ENCODE results near the gene HOXB3.

HOXB3 gene

GRCh38 chr17:48613862-48614694, 24.0 kb upstream of the HOXB3 start:
- DNase-seq (ENCODE audit: low read depth in 2 of 2, low spot score in 1 of 2): no peak

GRCh38 chr17:48612854-48613691, 23.0 kb upstream of the HOXB3 start:
- DNase-seq (ENCODE audit: low read depth in 2 of 2, low spot score in 1 of 2): no peak

GRCh38 chr17:48612456-48612853, 22.4 kb upstream of the HOXB3 start:
- no peak for DNase-seq (ENCODE audit: low read depth in 2 of 2, low spot score in 1 of 2)

- no peak for DNase-seq (ENCODE audit: low read depth in 2 of 2, low spot score in 1 of 2)
Measured at GRCh38 chr17:48611681-48612455, 21.8 kb upstream of the HOXB3 start.

GRCh38 chr17:48611213-48611612, 21.2 kb upstream of the HOXB3 start:
- DNase-seq (ENCODE audit: low read depth in 2 of 2, low spot score in 1 of 2): no peak

GRCh38 chr17:48610282-48611211, 20.5 kb upstream of the HOXB3 start, which contains the start of gene HOXB7:
Gene HOXB7, minus strand, starts transcription at chr17:48611017. Its CDS starts 99 bp downstream, at chr17:48610918.
- DNase-seq (ENCODE audit: low read depth in 2 of 2, low spot score in 1 of 2): no peak

GRCh38 chr17:48609759-48610281, 19.8 kb upstream of the HOXB3 start:
- DNase-seq (ENCODE audit: low read depth in 2 of 2, low spot score in 1 of 2): no peak

- no peak for DNase-seq (ENCODE audit: low read depth in 2 of 2, low spot score in 1 of 2)
Measured at GRCh38 chr17:48609033-48609432, 19.0 kb upstream of the HOXB3 start.

- DNase-seq (ENCODE audit: low read depth in 2 of 2, low spot score in 1 of 2): no peak
Measured at GRCh38 chr17:48608494-48608834, 18.4 kb upstream of the HOXB3 start.

GRCh38 chr17:48606892-48607614, 17.0 kb upstream of the HOXB3 start:
- DNase-seq (ENCODE audit: low read depth in 2 of 2, low spot score in 1 of 2): no peak

- no peak for DNase-seq (ENCODE audit: low read depth in 2 of 2, low spot score in 1 of 2)
Measured at GRCh38 chr17:48605991-48606891, 16.2 kb upstream of the HOXB3 start.

GRCh38 chr17:48605409-48605919, 15.4 kb upstream of the HOXB3 start:
- DNase-seq (ENCODE audit: low read depth in 2 of 2, low spot score in 1 of 2): no peak

GRCh38 chr17:48604770-48605329, 14.8 kb upstream of the HOXB3 start, which contains the start of gene HOXB6:
Gene HOXB6, minus strand, starts transcription at chr17:48604986. Its CDS starts 6,836 bp downstream, at chr17:48598150.
- DNase-seq (ENCODE audit: low read depth in 2 of 2, low spot score in 1 of 2): no peak

GRCh38 chr17:48603959-48604769, 14.1 kb upstream of the HOXB3 start:
- DNase-seq (ENCODE audit: low read depth in 2 of 2, low spot score in 1 of 2): no peak

GRCh38 chr17:48601539-48602425, 11.7 kb upstream of the HOXB3 start:
- no peak for DNase-seq (ENCODE audit: low read depth in 2 of 2, low spot score in 1 of 2)

GRCh38 chr17:48601207-48601538, 11.1 kb upstream of the HOXB3 start:
- DNase-seq (ENCODE audit: low read depth in 2 of 2, low spot score in 1 of 2): no peak
